ENCODE results near the gene CCDC107.

- TF ChIP-seq TOE1 (IDR thresholded peaks at IDR 0.05; ENCODE audit: borderline replicate concordance) (no peak), TOE1 (CRISPR knock-in tag; IDR thresholded peaks at IDR 0.05; ENCODE audit: borderline replicate concordance, low read depth) (no peak), POLR2A (conservative IDR thresholded peaks at IDR 0.05) (no peak), NR3C1 (CRISPR knock-in tag; IDR thresholded peaks at IDR 0.05) (no peak), ELK3 (CRISPR knock-in tag; IDR thresholded peaks at IDR 0.05) (no peak), GTF2F1 (IDR thresholded peaks at IDR 0.05; ENCODE audit: low read depth, low read length) (no peak), TGIF2 (CRISPR knock-in tag; IDR thresholded peaks at IDR 0.05) (no peak), SMARCA4 (IDR thresholded peaks at IDR 0.05) (no peak), RFX1 (IDR thresholded peaks at IDR 0.05) (no peak), NFIC (IDR thresholded peaks at IDR 0.05) (no peak), ZNF324 (CRISPR knock-in tag; IDR thresholded peaks at IDR 0.05) (no peak), PRDM10 (IDR thresholded peaks at IDR 0.05; ENCODE audit: partially characterized antibody) (no peak)
- TF ChIP-seq, protein P1, sequence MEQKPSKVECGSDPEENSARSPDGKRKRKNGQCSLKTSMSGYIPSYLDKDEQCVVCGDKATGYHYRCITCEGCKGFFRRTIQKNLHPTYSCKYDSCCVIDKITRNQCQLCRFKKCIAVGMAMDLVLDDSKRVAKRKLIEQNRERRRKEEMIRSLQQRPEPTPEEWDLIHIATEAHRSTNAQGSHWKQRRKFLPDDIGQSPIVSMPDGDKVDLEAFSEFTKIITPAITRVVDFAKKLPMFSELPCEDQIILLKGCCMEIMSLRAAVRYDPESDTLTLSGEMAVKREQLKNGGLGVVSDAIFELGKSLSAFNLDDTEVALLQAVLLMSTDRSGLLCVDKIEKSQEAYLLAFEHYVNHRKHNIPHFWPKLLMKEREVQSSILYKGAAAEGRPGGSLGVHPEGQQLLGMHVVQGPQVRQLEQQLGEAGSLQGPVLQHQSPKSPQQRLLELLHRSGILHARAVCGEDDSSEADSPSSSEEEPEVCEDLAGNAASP (IDR thresholded peaks at IDR 0.05), result no peak
- TF ChIP-seq, protein P2, sequence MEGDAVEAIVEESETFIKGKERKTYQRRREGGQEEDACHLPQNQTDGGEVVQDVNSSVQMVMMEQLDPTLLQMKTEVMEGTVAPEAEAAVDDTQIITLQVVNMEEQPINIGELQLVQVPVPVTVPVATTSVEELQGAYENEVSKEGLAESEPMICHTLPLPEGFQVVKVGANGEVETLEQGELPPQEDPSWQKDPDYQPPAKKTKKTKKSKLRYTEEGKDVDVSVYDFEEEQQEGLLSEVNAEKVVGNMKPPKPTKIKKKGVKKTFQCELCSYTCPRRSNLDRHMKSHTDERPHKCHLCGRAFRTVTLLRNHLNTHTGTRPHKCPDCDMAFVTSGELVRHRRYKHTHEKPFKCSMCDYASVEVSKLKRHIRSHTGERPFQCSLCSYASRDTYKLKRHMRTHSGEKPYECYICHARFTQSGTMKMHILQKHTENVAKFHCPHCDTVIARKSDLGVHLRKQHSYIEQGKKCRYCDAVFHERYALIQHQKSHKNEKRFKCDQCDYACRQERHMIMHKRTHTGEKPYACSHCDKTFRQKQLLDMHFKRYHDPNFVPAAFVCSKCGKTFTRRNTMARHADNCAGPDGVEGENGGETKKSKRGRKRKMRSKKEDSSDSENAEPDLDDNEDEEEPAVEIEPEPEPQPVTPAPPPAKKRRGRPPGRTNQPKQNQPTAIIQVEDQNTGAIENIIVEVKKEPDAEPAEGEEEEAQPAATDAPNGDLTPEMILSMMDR (IDR thresholded peaks at IDR 0.05 in 2 of 3, conservative IDR thresholded peaks at IDR 0.05 in 1 of 3; ENCODE audit: insufficient read depth in 2 of 3, low read depth in 1 of 3, low read length in 3 of 3), result no peak
- TF ChIP-seq, protein P3, sequence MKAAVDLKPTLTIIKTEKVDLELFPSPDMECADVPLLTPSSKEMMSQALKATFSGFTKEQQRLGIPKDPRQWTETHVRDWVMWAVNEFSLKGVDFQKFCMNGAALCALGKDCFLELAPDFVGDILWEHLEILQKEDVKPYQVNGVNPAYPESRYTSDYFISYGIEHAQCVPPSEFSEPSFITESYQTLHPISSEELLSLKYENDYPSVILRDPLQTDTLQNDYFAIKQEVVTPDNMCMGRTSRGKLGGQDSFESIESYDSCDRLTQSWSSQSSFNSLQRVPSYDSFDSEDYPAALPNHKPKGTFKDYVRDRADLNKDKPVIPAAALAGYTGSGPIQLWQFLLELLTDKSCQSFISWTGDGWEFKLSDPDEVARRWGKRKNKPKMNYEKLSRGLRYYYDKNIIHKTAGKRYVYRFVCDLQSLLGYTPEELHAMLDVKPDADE (conservative IDR thresholded peaks at IDR 0.05; ENCODE audit: control insufficient read depth, low read depth, low read length), result no peak
These were observed 15.0 kb upstream of the CCDC107 start for GRCh38 chr9:35643046-35643445.

Measured in K562 (cell line).